Adrenal gland (tissue), 12 donors: Measurements from ENCODE around the gene GLRA3. TPM values are rescaled to one million over a fixed set of nuclear protein-coding genes. Genes with fewer than 3 reads are reported as not detected.
"Not testable (repeated sequence)": the region's sequence is repeated elsewhere in the genome, so short reads cannot be mapped to it uniquely, and the experiment has no call there.

Source experiments
- DNase-seq, 7 donors: peaks; one replicate each; pipeline ENCODE4 v3.0.0-alpha.2; 2019 to 2020
- H3K27ac ChIP-seq, 5 donors: fragments of 200-600 bp; sonication (generic) in 4 of 5; 1 replicate in 3 of 5; 2 replicates in 2 of 5; pipeline versions ENCODE4 v1.5.1 to v1.8.0; 2016 to 2020; ENCODE audit warnings: mild to moderate bottlenecking in 1 of 5
- H3K27me3 ChIP-seq: fragments of 200-600 bp; 2 replicates; pipeline ENCODE4 v1.8.0; 2021
- H3K36me3 ChIP-seq, 2 donors: fragments of 200-600 bp; replicated peaks in 1 of 2; 1 replicate in 1 of 2; 2 replicates in 1 of 2; pipeline versions ENCODE4 v1.5.1 to v1.8.0; 2018 to 2022
- H3K4me1 ChIP-seq, 2 donors: fragments of 200-600 bp; replicated peaks in 1 of 2; 1 replicate in 1 of 2; 2 replicates in 1 of 2; pipeline versions ENCODE4 v1.5.1 to v1.8.0; 2018 to 2021
- H3K4me3 ChIP-seq, 4 donors: fragments of 200-600 bp; sonication (generic) in 3 of 4; one replicate each; pipeline ENCODE4 v1.5.1; 2016 to 2018
- H3K9me3 ChIP-seq, 3 donors: fragments of 200-600 bp; sonication (generic) in 1 of 3; replicated peaks in 1 of 3; 1 replicate in 2 of 3; 2 replicates in 1 of 3; pipeline versions ENCODE4 v1.5.1 to v1.8.0; 2016 to 2021
- POLR2A ChIP-seq, 2 donors: fragments of 450-650 bp; IDR thresholded peaks; one replicate each; pipeline ENCODE4 v1.6.1; 2017; ENCODE audit warnings: antibody characterized with exemption in 2 of 2, mild to moderate bottlenecking in 2 of 2, moderate library complexity in 1 of 2
- WGBS, 4 donors: extraction: QIAGEN DNeasy Blood & Tissue Kit in 2 of 4; methylation state at CpG; one replicate each; pipeline versions ENCODE4 v1.1.5 to v1.1.7; 2013 to 2017; 5-methylcytosine and 5-hydroxymethylcytosine counted together
- intact Hi-C, 2 donors: fragments of 100-400 bp; cut with DNase I; formaldehyde crosslinking; loops; one replicate each; pipeline versions ENCODE4 v1.14.1 to v1.15.0; 2022 to 2023
- polyA plus RNA-seq, 3 donors: library from polyadenylated mRNA; stranded (reverse); fragments of 200-250 nt in 2 of 3; fragments of 350-450 nt in 1 of 3; fragmentation: Illumina TruSeq in 1 of 3; extraction: RNeasy Lipid Tissue Mini Kit (QIAGEN cat#74804) in 1 of 3; gene quantifications; one replicate each; pipeline ENCODE4 v1.2.3, GENCODE V29; 2013 to 2014
- total RNA-seq, 9 donors: library from RNA; depleted of rRNA in 4 of 9; stranded (reverse); fragments of >200 nt in 4 of 9; fragments of 120-200 nt in 1 of 9; fragmentation: NEBNext Ultra II Directional in 1 of 9; extraction: Animal tissue kit (Norgen Biotek cat#: 25700) in 1 of 9; gene quantifications; one replicate each; pipeline versions ENCODE4 v1.1.0 to v1.2.4, GENCODE V29; 2013 to 2023
- TF ChIP-seq, protein P1 (sequence below), 6 experiments: fragments of 450-650 bp in 4 of 6; fragments of 200-600 bp in 2 of 6; sonication (generic) in 1 of 6; IDR thresholded peaks; 1 replicate in 5 of 6; 2 replicates in 1 of 6; pipeline versions ENCODE4 v1.5.1 to v1.8.0; 2016 to 2021; ENCODE audit warnings: antibody characterized with exemption in 6 of 6, mild to moderate bottlenecking in 2 of 6, moderate library complexity in 1 of 6
- donor health status: healthy with polysubstance abuse.
- donor health status: Bipolar disorder and iron deficiency.
- donor health status: DM: yes; HTN: yes; CAD: no.
- donor health status: DM: no; HTN: no; CAD: no.
- donor health status: DM: no; HTN: no; CAD: no.
- donor health status: DM: yes; HTN: yes; CAD: no.

GLRA3 gene
- total and polyA plus RNA-seq, 12 donors, result 0.03 to 2.2 (median 0.24) TPM; not detected in 3

DNA sequence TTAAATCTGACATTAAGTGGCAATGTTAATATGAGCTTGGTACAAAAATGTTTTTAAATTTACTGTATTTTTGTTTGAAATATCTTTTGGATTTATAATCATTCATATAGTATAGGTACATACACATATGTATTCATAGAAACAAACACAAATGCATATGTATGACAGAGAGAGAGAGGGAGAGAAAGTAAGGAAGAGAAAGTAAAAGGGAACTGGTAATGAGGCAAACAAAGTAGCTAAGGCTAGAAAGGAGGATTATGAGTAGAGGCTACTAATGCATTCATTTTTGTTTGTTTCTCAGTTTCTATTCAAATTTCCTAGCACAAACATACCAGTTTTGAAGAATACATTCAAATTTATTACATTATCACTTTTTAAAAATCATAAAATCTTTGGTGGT is 132.4 kb downstream of the GLRA3 start:
- Histone ChIP-seq H3K27me3 (no peaks in the 10 kb centered on the region), H3K9me3 (no peaks in the 10 kb centered on the region), H3K4me1 (no peaks in the 10 kb centered on the region), H3K4me3 (no peak overlapping the region), H3K36me3 (no peaks in the 10 kb centered on the region), H3K27ac (no peak overlapping the region)
- DNase-seq, result no peak
- TF ChIP-seq, protein P1, sequence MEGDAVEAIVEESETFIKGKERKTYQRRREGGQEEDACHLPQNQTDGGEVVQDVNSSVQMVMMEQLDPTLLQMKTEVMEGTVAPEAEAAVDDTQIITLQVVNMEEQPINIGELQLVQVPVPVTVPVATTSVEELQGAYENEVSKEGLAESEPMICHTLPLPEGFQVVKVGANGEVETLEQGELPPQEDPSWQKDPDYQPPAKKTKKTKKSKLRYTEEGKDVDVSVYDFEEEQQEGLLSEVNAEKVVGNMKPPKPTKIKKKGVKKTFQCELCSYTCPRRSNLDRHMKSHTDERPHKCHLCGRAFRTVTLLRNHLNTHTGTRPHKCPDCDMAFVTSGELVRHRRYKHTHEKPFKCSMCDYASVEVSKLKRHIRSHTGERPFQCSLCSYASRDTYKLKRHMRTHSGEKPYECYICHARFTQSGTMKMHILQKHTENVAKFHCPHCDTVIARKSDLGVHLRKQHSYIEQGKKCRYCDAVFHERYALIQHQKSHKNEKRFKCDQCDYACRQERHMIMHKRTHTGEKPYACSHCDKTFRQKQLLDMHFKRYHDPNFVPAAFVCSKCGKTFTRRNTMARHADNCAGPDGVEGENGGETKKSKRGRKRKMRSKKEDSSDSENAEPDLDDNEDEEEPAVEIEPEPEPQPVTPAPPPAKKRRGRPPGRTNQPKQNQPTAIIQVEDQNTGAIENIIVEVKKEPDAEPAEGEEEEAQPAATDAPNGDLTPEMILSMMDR (IDR thresholded peaks at IDR 0.05), result no peak
- TF ChIP-seq POLR2A (IDR thresholded peaks at IDR 0.05), result no peak
- intact Hi-C loops, result no loop called here

- H3K4me1 ChIP-seq, H3K36me3 ChIP-seq, intact Hi-C loops, DNase-seq, H3K9me3 ChIP-seq, H3K27me3 ChIP-seq, H3K4me3 ChIP-seq, H3K27ac ChIP-seq: not testable (repeated sequence)
- 84 to 93% (median 89%) methylated on average over 9 to 23 of the region's 24 CpGs; no CpG with 5 or more reads in 1 of the 4 donors for WGBS, 4 donors
Observed at GRCh38 chr4:174691876-174692275, 137.2 kb downstream of the GLRA3 start.

GRCh38 chr4:174690665-174691064 is 138.4 kb downstream of the GLRA3 start:
- Histone ChIP-seq H3K9me3 (peaks cover 0 to 4% (median 0%) of the 10 kb centered on the region in 3 donors), H3K27me3 (no peaks in the 10 kb centered on the region), H3K4me1 (no peaks in the 10 kb centered on the region), H3K4me3 (no peak overlapping the region), H3K27ac (no peak overlapping the region), H3K36me3 (no peaks in the 10 kb centered on the region)
- TF ChIP-seq, protein P1 (IDR thresholded peaks at IDR 0.05), result no peak
- TF ChIP-seq POLR2A (IDR thresholded peaks at IDR 0.05), result no peak
- WGBS, 4 donors, result 65 to 82% (median 77%) methylated on average over 1 of the region's 1 CpG
- intact Hi-C loops, result no loop called here
- no peak for DNase-seq

DNA sequence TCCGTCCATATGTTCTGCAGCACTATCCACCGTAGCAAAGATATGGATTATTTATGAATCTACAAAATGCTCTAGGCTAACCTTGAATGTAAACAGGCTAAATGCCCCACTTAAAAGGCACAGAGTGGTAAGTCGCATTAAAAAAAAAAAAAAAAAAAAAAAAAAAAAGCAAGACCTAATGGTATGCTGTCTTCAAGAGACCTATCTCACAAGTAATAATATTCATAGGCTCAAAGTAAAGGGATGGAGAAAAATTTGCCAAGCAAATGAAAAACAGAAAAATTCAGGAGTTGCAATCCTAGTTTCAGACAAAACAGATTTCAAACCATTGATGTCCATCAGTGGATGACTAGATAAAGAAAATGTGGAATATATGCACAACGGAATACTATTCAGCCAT is 139.4 kb downstream of the GLRA3 start:
- no peak overlapping the region for H3K27ac ChIP-seq
- no peaks in the 10 kb centered on the region for H3K27me3 ChIP-seq
- peaks cover 0 to 4% (median 0%) of the 10 kb centered on the region in 3 donors for H3K9me3 ChIP-seq
- TF ChIP-seq, protein P1 (IDR thresholded peaks at IDR 0.05), result no peak
- no peak for TF ChIP-seq POLR2A (IDR thresholded peaks at IDR 0.05)
- no peak for DNase-seq
- no peaks in the 10 kb centered on the region for H3K4me1 ChIP-seq
- intact Hi-C loops, result no loop called here
- no peaks in the 10 kb centered on the region for H3K36me3 ChIP-seq
- WGBS, 4 donors, result 67 to 94% (median 71%) methylated on average over 4 of the region's 4 CpGs
- H3K4me3 ChIP-seq, result no peak overlapping the region

DNA sequence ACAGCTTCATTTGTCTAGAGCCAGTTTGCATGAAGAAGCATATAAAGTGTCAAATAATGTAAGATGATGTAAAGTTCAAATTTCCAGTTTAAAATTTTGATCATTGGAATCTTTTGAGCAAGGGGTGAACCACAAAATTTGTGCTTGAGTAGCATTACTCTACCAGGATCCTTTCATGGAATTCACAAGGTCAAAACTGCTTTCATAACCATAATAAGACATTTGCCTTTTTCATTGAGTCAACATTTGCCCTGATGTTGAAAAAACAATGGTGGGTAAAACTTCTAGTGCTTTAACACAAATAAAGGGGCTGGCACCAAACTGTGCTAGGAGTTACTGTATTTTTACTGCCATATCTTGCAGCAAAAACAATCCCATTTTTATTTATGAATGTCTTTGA is 142.2 kb downstream of the GLRA3 start:
- H3K4me3 ChIP-seq, result no peak overlapping the region
- no peak overlapping the region for H3K27ac ChIP-seq
- no peaks in the 10 kb centered on the region for H3K36me3 ChIP-seq
- peaks cover 0 to 4% (median 0%) of the 10 kb centered on the region in 3 donors for H3K9me3 ChIP-seq
- intact Hi-C loops, result no loop called here
- H3K27me3 ChIP-seq, result no peaks in the 10 kb centered on the region
- no peak for TF ChIP-seq POLR2A (IDR thresholded peaks at IDR 0.05)
- TF ChIP-seq, protein P1 (IDR thresholded peaks at IDR 0.05), result no peak
- peaks cover 0 to 4% of the 10 kb centered on the region in 2 donors for H3K4me1 ChIP-seq
- no peak for DNase-seq
